HCT116 (cell line): Measurements from ENCODE around the gene PRMT9.

Experiments
- CTCF ChIP-seq, 3 experiments: fragments of 200-600 bp in 1 of 3; sonication (generic) in 1 of 3; IDR thresholded peaks in 2 of 3; conservative IDR thresholded peaks in 1 of 3; 2 replicates each; pipeline ENCODE4 v1.5.1; 2012 to 2017; ENCODE audit warnings: low read depth in 2 of 3, low read length in 2 of 3, antibody characterized with exemption in 1 of 3, borderline replicate concordance in 1 of 3, control low read depth in 1 of 3, mild to moderate bottlenecking in 1 of 3, mixed read lengths in 1 of 3, mixed run types in 1 of 3, moderate library complexity in 1 of 3; ENCODE audit not compliant: insufficient read depth in 1 of 3
- MAX ChIP-seq: IDR thresholded peaks from 2 replicates; pipeline ENCODE4 v1.6.1; 2012
- SIN3A ChIP-seq: IDR thresholded peaks from 2 replicates; pipeline ENCODE4 v1.6.1; 2012; ENCODE audit warnings: low read depth
- SRF ChIP-seq: IDR thresholded peaks from 2 replicates; pipeline ENCODE4 v1.6.1; 2012; ENCODE audit warnings: low read depth

- TF ChIP-seq CTCF (IDR thresholded peaks at IDR 0.05 in 2 of 3, conservative IDR thresholded peaks at IDR 0.05 in 1 of 3; ENCODE audit: borderline replicate concordance in 1 of 3, insufficient read depth in 1 of 3, low read depth in 2 of 3, low read length in 2 of 3): no peak
- no peak for TF ChIP-seq SRF
- TF ChIP-seq SIN3A: 0 out of 2 replicates have a peak, but pooled peaks have one; percentile 17
- TF ChIP-seq MAX: no peak
Measured at GRCh38 chr4:147725673-147726072, 41.7 kb upstream of the PRMT9 start.
